Body of pancreas (tissue), 4 donors: ENCODE data around the gene DEFB112.

Experiments used
- POLR2A ChIP-seq, 3 donors: fragments of 450-650 bp; IDR thresholded peaks; one replicate each; pipeline ENCODE4 v1.6.1; 2016; ENCODE audit warnings: antibody characterized with exemption in 3 of 3, mild to moderate bottlenecking in 2 of 3
- TF ChIP-seq, protein P1 (sequence below), 7 experiments: fragments of 450-650 bp in 4 of 7; fragments of 200-600 bp in 3 of 7; sonication (generic) in 3 of 7; IDR thresholded peaks; one replicate each; pipeline ENCODE4 v1.5.1; 2016 to 2019; ENCODE audit warnings: antibody characterized with exemption in 7 of 7

DNA sequence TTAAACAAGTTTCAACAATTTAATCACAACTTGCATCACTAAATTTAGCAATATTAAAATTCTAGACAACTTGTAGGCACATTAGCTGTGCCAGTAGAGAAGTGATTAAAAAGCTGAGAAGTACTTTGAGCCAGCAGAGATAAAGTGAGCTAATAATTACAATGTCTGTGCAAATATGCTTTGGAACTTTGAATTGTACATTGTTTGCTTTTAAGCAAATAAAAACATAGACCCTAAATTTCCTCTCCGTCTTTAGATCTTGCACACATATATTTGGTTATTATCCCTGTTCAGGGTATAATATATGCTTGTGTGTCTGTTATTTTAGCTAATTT is 44.2 kb upstream of the DEFB112 start:
- TF ChIP-seq, protein P1, sequence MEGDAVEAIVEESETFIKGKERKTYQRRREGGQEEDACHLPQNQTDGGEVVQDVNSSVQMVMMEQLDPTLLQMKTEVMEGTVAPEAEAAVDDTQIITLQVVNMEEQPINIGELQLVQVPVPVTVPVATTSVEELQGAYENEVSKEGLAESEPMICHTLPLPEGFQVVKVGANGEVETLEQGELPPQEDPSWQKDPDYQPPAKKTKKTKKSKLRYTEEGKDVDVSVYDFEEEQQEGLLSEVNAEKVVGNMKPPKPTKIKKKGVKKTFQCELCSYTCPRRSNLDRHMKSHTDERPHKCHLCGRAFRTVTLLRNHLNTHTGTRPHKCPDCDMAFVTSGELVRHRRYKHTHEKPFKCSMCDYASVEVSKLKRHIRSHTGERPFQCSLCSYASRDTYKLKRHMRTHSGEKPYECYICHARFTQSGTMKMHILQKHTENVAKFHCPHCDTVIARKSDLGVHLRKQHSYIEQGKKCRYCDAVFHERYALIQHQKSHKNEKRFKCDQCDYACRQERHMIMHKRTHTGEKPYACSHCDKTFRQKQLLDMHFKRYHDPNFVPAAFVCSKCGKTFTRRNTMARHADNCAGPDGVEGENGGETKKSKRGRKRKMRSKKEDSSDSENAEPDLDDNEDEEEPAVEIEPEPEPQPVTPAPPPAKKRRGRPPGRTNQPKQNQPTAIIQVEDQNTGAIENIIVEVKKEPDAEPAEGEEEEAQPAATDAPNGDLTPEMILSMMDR (IDR thresholded peaks at IDR 0.05) = no peak
- TF ChIP-seq POLR2A (IDR thresholded peaks at IDR 0.05) = no peak
